Measurements from ENCODE around the gene GOLGA6L10.

- TF ChIP-seq, protein P1, sequence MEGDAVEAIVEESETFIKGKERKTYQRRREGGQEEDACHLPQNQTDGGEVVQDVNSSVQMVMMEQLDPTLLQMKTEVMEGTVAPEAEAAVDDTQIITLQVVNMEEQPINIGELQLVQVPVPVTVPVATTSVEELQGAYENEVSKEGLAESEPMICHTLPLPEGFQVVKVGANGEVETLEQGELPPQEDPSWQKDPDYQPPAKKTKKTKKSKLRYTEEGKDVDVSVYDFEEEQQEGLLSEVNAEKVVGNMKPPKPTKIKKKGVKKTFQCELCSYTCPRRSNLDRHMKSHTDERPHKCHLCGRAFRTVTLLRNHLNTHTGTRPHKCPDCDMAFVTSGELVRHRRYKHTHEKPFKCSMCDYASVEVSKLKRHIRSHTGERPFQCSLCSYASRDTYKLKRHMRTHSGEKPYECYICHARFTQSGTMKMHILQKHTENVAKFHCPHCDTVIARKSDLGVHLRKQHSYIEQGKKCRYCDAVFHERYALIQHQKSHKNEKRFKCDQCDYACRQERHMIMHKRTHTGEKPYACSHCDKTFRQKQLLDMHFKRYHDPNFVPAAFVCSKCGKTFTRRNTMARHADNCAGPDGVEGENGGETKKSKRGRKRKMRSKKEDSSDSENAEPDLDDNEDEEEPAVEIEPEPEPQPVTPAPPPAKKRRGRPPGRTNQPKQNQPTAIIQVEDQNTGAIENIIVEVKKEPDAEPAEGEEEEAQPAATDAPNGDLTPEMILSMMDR (IDR thresholded peaks at IDR 0.05 in 4 of 5, conservative IDR thresholded peaks at IDR 0.05 in 1 of 5), result no peak
- no peak for TF ChIP-seq POLR2A (IDR thresholded peaks at IDR 0.05)
Observed at GRCh38 chr15:82298032-82298431, 51.2 kb downstream of the GOLGA6L10 start.
